ES-I3 (cell line): ENCODE measurements around the gene LBHD2.

ENCODE experiments used
- H3K36me3 ChIP-seq: 2 replicates; pipeline ENCODE4 v1.6.1; 2013; ENCODE audit warnings: mild to moderate bottlenecking, low read length, control low read depth, moderate library complexity; ENCODE audit not compliant: insufficient read depth
- H3K4me1 ChIP-seq: 2 replicates; pipeline ENCODE4 v1.6.1; 2013; ENCODE audit warnings: mild to moderate bottlenecking, control low read depth, low read length; ENCODE audit not compliant: insufficient read depth
- H3K9ac ChIP-seq: 2 replicates; pipeline ENCODE4 v1.6.1; 2013; ENCODE audit warnings: low read depth, mild to moderate bottlenecking, low read length, moderate library complexity
- H3K9me3 ChIP-seq: 2 replicates; pipeline ENCODE4 v1.6.1; 2013; ENCODE audit warnings: mild to moderate bottlenecking, low read length, moderate library complexity; ENCODE audit not compliant: control insufficient read depth, insufficient read depth

The LBHD2 gene

GRCh38 chr14:103073876-103074728, 9.9 kb upstream of the LBHD2 start:
- Histone ChIP-seq H3K36me3 (no peaks in the 10 kb centered on the region), H3K9me3 (no peaks in the 10 kb centered on the region), H3K9ac (no peak overlapping the region), H3K4me1 (no peaks in the 10 kb centered on the region)

GRCh38 chr14:103074729-103075367, 9.2 kb upstream of the LBHD2 start:
- Histone ChIP-seq H3K4me1 (no peaks in the 10 kb centered on the region), H3K9me3 (no peaks in the 10 kb centered on the region), H3K9ac (peak overlapping the region; percentile 61; the same call in 1 of the 2 replicates), H3K36me3 (no peaks in the 10 kb centered on the region)

GRCh38 chr14:103078420-103078749, 5.6 kb upstream of the LBHD2 start:
- H3K9me3 ChIP-seq: no peaks in the 10 kb centered on the region
- no peaks in the 10 kb centered on the region for H3K4me1 ChIP-seq
- H3K36me3 ChIP-seq: no peaks in the 10 kb centered on the region
- no peak overlapping the region for H3K9ac ChIP-seq

- Histone ChIP-seq H3K36me3 (no peaks in the 10 kb centered on the region), H3K4me1 (no peaks in the 10 kb centered on the region), H3K9me3 (no peaks in the 10 kb centered on the region), H3K9ac (no peak overlapping the region)
Observed at GRCh38 chr14:103078860-103079587, 5.0 kb upstream of the LBHD2 start.

- H3K36me3 ChIP-seq: no peaks in the 10 kb centered on the region
- no peaks in the 10 kb centered on the region for H3K4me1 ChIP-seq
- H3K9me3 ChIP-seq: no peaks in the 10 kb centered on the region
- no peak overlapping the region for H3K9ac ChIP-seq
Observed at GRCh38 chr14:103081951-103082350, 2.1 kb upstream of the LBHD2 start.

- H3K9me3 ChIP-seq: no peaks in the 10 kb centered on the region
- no peaks in the 10 kb centered on the region for H3K36me3 ChIP-seq
- no peaks in the 10 kb centered on the region for H3K4me1 ChIP-seq
- H3K9ac ChIP-seq: no peak overlapping the region
Observed at GRCh38 chr14:103085106-103086091, 1.4 kb downstream of the LBHD2 start.

GRCh38 chr14:103086771-103087342, 2.8 kb downstream of the LBHD2 start:
- Histone ChIP-seq H3K4me1 (no peaks in the 10 kb centered on the region), H3K9ac (no peak overlapping the region), H3K36me3 (no peaks in the 10 kb centered on the region), H3K9me3 (no peaks in the 10 kb centered on the region)

GRCh38 chr14:103087343-103087835, 3.4 kb downstream of the LBHD2 start:
- no peaks in the 10 kb centered on the region for H3K36me3 ChIP-seq
- H3K9me3 ChIP-seq: no peaks in the 10 kb centered on the region
- no peaks in the 10 kb centered on the region for H3K4me1 ChIP-seq
- H3K9ac ChIP-seq: no peak overlapping the region

GRCh38 chr14:103088921-103089320, 4.9 kb downstream of the LBHD2 start:
- Histone ChIP-seq H3K4me1 (peaks cover 6% of the 10 kb centered on the region; the same call in 1 of the 2 replicates), H3K36me3 (no peaks in the 10 kb centered on the region), H3K9ac (no peak overlapping the region), H3K9me3 (no peaks in the 10 kb centered on the region)

- Histone ChIP-seq H3K9ac (no peak overlapping the region), H3K4me1 (peaks cover 13% of the 10 kb centered on the region; the same call in 1 of the 2 replicates), H3K36me3 (no peaks in the 10 kb centered on the region), H3K9me3 (no peaks in the 10 kb centered on the region)
Observed at GRCh38 chr14:103089386-103090335, 5.7 kb downstream of the LBHD2 start.

- Histone ChIP-seq H3K4me1 (peaks cover 17% of the 10 kb centered on the region; the same call in 1 of the 2 replicates), H3K36me3 (no peaks in the 10 kb centered on the region), H3K9ac (no peak overlapping the region), H3K9me3 (no peaks in the 10 kb centered on the region)
Observed at GRCh38 chr14:103090481-103091020, 6.5 kb downstream of the LBHD2 start.

GRCh38 chr14:103091041-103091882, 7.3 kb downstream of the LBHD2 start:
- Histone ChIP-seq H3K9me3 (no peaks in the 10 kb centered on the region), H3K4me1 (peaks cover 17% of the 10 kb centered on the region; the same call in 1 of the 2 replicates), H3K9ac (peak overlapping the region; percentile 40; the same call in 1 of the 2 replicates), H3K36me3 (no peaks in the 10 kb centered on the region)
